Measurements from ENCODE around the gene NEIL1. TPM values are rescaled to one million over a fixed set of nuclear protein-coding genes. Genes with fewer than 3 reads are reported as not detected.

The NEIL1 gene
- total and polyA plus RNA-seq, 2 of the 8 experiments (the other 6 are each of a cell fraction or from before 2014, with no cell fraction given) = 10.4 to 10.9 TPM

DNA sequence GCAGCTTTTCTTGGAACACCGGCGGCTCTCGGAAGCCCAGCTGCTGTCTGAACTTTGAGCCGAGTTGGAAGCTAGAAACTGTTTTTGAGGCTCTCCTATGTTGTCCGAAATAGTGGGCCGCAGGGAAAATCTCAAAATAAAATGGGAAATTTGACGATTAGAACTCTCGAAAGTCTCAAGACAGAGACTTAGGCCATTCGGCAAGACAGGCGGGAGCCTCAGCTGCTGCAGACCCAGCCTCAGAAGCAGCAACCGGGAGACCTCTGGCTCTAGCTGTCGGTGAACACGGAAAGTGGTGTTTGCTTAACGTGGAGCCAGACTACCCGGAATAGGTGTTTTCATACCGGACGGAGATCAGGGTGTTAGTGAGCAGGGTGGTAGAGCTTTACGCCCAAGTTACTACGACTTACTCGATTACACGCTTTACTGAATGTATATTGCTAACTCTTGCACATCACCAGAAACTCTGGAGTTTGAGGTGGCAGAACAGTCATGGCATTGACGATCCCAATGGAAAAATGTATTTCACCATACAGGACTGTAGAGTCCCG lies 21.9 kb downstream of the NEIL1 start:
- Histone ChIP-seq H3K79me2 (ENCODE audit: control insufficient read depth in 1 of 2, insufficient read depth in 2 of 2, low read length in 2 of 2) (no peaks in the 10 kb centered on the region; a peak in 1 of 4 replicates), H3K36me3 (ENCODE audit: control insufficient read depth in 2 of 4, insufficient read depth in 4 of 4, low read length in 3 of 4) (peaks cover 0 to 26% (median 18%) of the 10 kb centered on the region in 4 experiments; a peak in 7 of 8 replicates), H3K23me2 (ENCODE audit: low read depth, low read length) (peaks cover 4% of the 10 kb centered on the region), H4K20me1 (replicated peaks in 1 of 2; ENCODE audit: control insufficient read depth in 1 of 2, insufficient read depth in 2 of 2, low read length in 2 of 2) (peaks cover 0 to 4% of the 10 kb centered on the region in 2 experiments), H3K4ac (replicated peaks; ENCODE audit: insufficient read length, low read depth, low read length) (no peak overlapping the region), H3K14ac (ENCODE audit: insufficient read length) (no peak overlapping the region), H3K27ac (ENCODE audit: low read depth, low read length) (peak overlapping the region; percentile 74; the same call in 1 of the 2 replicates), H3K4me2 (ENCODE audit: insufficient read depth in 1 of 2, low read depth in 2 of 2, low read length in 2 of 2) (peak overlapping the region; percentile 83 to 85), H4K8ac (ENCODE audit: extremely low read depth, insufficient read depth, low read length) (0 out of 2 replicates have a peak overlapping the region, but pooled peaks have one; percentile 94), H2AK5ac (ENCODE audit: low read depth, low read length) (no peak overlapping the region), H4K91ac (replicated peaks; ENCODE audit: insufficient read length, low read length) (no peak overlapping the region), H3K4me1 (replicated peaks in 1 of 4; ENCODE audit: control insufficient read depth in 3 of 4, insufficient read depth in 4 of 4, low read length in 3 of 4) (peaks cover 0 to 4% (median 1%) of the 10 kb centered on the region in 4 experiments; a peak in 4 of 7 replicates), H3K56ac (replicated peaks; ENCODE audit: insufficient read length, low read depth, low read length) (no peak overlapping the region), H4K5ac (ENCODE audit: insufficient read length, low read depth, low read length) (no peak overlapping the region), H3K27me3 (replicated peaks in 1 of 4; ENCODE audit: control insufficient read depth in 3 of 4, extremely low read depth in 1 of 4, insufficient read depth in 3 of 4, low read length in 3 of 4) (no peaks in the 10 kb centered on the region), H3K9me3 (ENCODE audit: insufficient read depth in 2 of 2, low read depth in 1 of 2, low read length in 1 of 2) (no peaks in the 10 kb centered on the region), H2AFZ (ENCODE audit: low read length) (no peak overlapping the region), H3K79me1 (ENCODE audit: low read depth, low read length) (no peaks in the 10 kb centered on the region; the same call in 1 of the 2 replicates), H2BK5ac (ENCODE audit: low read depth, low read length) (peak overlapping the region; percentile 62), H3K4me3 (ENCODE audit: extremely low read depth in 1 of 4, insufficient read depth in 2 of 4, low read depth in 3 of 4, low read length in 4 of 4) (peak overlapping the region; percentile 59 to 85 (median 72)), H2BK12ac (ENCODE audit: low read depth, low read length) (no peak overlapping the region), H3K23ac (ENCODE audit: insufficient read length) (no peak overlapping the region), H2BK120ac (replicated peaks; ENCODE audit: low read depth, low read length) (no peak overlapping the region), H3K18ac (ENCODE audit: extremely low read depth, low read length) (no peak overlapping the region; the same call in 1 of the 2 replicates), H3K9ac (replicated peaks in 1 of 4; ENCODE audit: extremely low read depth in 1 of 4, low read depth in 3 of 4, low read length in 3 of 4) (peak overlapping the region in 3 of 4 experiments; percentile 56 to 85 (median 81); a peak in 5 of 7 replicates), H2BK15ac (ENCODE audit: low read length) (peak overlapping the region; percentile 49; the same call in 1 of the 2 replicates), H2BK20ac (ENCODE audit: low read length) (no peak overlapping the region; the same call in 1 of the 2 replicates)
- no peak for FAIRE-seq
- ChIA-PET POLR2A (ENCODE audit: partially characterized antibody) (interaction anchor here (0.6 to 5.2 kb wide), 24 partner anchors 8 to 257 kb away, joined by 3 to 40 read pairs (median 4); partner anchors contain the start of genes COMMD4, NEIL1, PTPN9 and SNUPN), CTCF (ENCODE audit: partially characterized antibody) (interaction anchor here (0.6 to 2.4 kb wide), 13 partner anchors 11 to 679 kb away, joined by 3 to 9 read pairs (median 4); partner anchors contain the start of gene SIN3A)
- 15% methylated on average over 23 of the region's 23 CpGs; no CpG with 5 or more reads in 1 of the 2 experiments for WGBS, 2 experiments (ENCODE audit: extremely low coverage in 1 of 2, insufficient coverage in 1 of 2, insufficient read length in 1 of 2, insufficient replicate concordance in 2 of 2, low coverage in 1 of 2, low lambda C conversion rate in 2 of 2, missing lambda C conversion rate in 1 of 2)
- no peak for DNase-seq (ENCODE audit: low read depth in 1 of 2, low spot score in 2 of 2)
- TF ChIP-seq SAP30 (IDR thresholded peaks at IDR 0.05; ENCODE audit: insufficient read depth, insufficient replicate concordance, low read length) (peak; percentile 37), ASH2L (IDR thresholded peaks at IDR 0.05; ENCODE audit: low read length) (peak; percentile 14), SP4 (IDR thresholded peaks at IDR 0.05; ENCODE audit: low read length) (0 out of 2 replicates have a peak, but pooled peaks have one; percentile 13), SIN3A (conservative IDR thresholded peaks at IDR 0.05 in 1 of 2, IDR thresholded peaks at IDR 0.05 in 1 of 2; ENCODE audit: low read depth in 1 of 2, low read length in 2 of 2) (peak in 1 of 2 experiments; percentile 48; a peak in 3 of 4 replicates), CBX5 (IDR thresholded peaks at IDR 0.05; ENCODE audit: low read depth, low read length) (no peak)
